ENCODE measurements around the gene SIGLEC7.

The SIGLEC7 gene

GRCh38 chr19:51124729-51125128, 17.4 kb upstream of the SIGLEC7 start, which contains the start of gene SIGLEC9:
Gene SIGLEC9 (plus strand): TSS chr19:51124906. CDS start chr19:51124975, 69 bp downstream.
- Histone ChIP-seq H3K9me3 (ENCODE audit: control insufficient read depth in 2 of 2, low read length in 2 of 2) (no peaks in the 10 kb centered on the region), H3K36me3 (ENCODE audit: control insufficient read depth in 2 of 2, insufficient read depth in 2 of 2, low read length in 2 of 2) (no peaks in the 10 kb centered on the region), H3K4me3 (ENCODE audit: low read length in 2 of 2) (peak within 1 kb of the TSS; percentile 7 to 23), H3K27ac (ENCODE audit: low read depth in 2 of 2, low read length in 2 of 2) (peak within 1 kb of the TSS; percentile 39 to 43), H3K27me3 (ENCODE audit: control insufficient read depth in 2 of 2, insufficient read depth in 2 of 2, low read length in 2 of 2) (no peaks in the 10 kb centered on the region), H3K9ac (ENCODE audit: low read depth in 1 of 2, low read length in 2 of 2) (peak within 1 kb of the TSS in 1 of 2 donors; percentile 33), H3K4me1 (ENCODE audit: control insufficient read depth in 2 of 2, insufficient read depth in 2 of 2, low read length in 2 of 2) (peaks cover 7 to 13% of the 10 kb centered on the region in 2 donors)

- Histone ChIP-seq H3K27ac (ENCODE audit: low read depth in 2 of 2, low read length in 2 of 2) (peak overlapping the region; percentile 9 to 39), H3K4me3 (ENCODE audit: low read length in 2 of 2) (peak overlapping the region in 1 of 2 donors; percentile 23), H3K4me1 (ENCODE audit: control insufficient read depth in 2 of 2, insufficient read depth in 2 of 2, low read length in 2 of 2) (peaks cover 7 to 13% of the 10 kb centered on the region in 2 donors), H3K9me3 (ENCODE audit: control insufficient read depth in 2 of 2, low read length in 2 of 2) (no peaks in the 10 kb centered on the region), H3K36me3 (ENCODE audit: control insufficient read depth in 2 of 2, insufficient read depth in 2 of 2, low read length in 2 of 2) (no peaks in the 10 kb centered on the region), H3K27me3 (ENCODE audit: control insufficient read depth in 2 of 2, insufficient read depth in 2 of 2, low read length in 2 of 2) (no peaks in the 10 kb centered on the region), H3K9ac (ENCODE audit: low read depth in 1 of 2, low read length in 2 of 2) (peak overlapping the region in 1 of 2 donors; percentile 33)
Measured at GRCh38 chr19:51125421-51126075, 16.6 kb upstream of the SIGLEC7 start.

DNA sequence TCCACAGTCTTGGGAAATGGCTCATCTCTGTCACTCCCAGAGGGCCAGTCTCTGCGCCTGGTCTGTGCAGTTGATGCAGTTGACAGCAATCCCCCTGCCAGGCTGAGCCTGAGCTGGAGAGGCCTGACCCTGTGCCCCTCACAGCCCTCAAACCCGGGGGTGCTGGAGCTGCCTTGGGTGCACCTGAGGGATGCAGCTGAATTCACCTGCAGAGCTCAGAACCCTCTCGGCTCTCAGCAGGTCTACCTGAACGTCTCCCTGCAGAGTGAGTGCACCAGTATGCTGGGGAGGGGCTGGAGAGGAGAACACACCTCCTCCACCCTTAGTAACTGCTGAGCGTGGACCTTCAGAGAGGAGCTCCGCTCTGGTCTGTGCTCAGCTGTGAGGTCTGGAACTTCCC, 15.1 kb upstream of the SIGLEC7 start:
- H3K9me3 ChIP-seq (ENCODE audit: control insufficient read depth in 2 of 2, low read length in 2 of 2), result no peaks in the 10 kb centered on the region
- H3K27ac ChIP-seq (ENCODE audit: low read depth in 2 of 2, low read length in 2 of 2), result peak overlapping the region in 1 of 2 donors; percentile 32
- H3K27me3 ChIP-seq (ENCODE audit: control insufficient read depth in 2 of 2, insufficient read depth in 2 of 2, low read length in 2 of 2), result no peaks in the 10 kb centered on the region
- H3K36me3 ChIP-seq (ENCODE audit: control insufficient read depth in 2 of 2, insufficient read depth in 2 of 2, low read length in 2 of 2), result no peaks in the 10 kb centered on the region
- H3K4me3 ChIP-seq (ENCODE audit: low read length in 2 of 2), result no peak overlapping the region
- H3K9ac ChIP-seq (ENCODE audit: low read depth in 1 of 2, low read length in 2 of 2), result no peak overlapping the region
- H3K4me1 ChIP-seq (ENCODE audit: control insufficient read depth in 2 of 2, insufficient read depth in 2 of 2, low read length in 2 of 2), result peaks cover 7 to 13% of the 10 kb centered on the region in 2 donors

GRCh38 chr19:51127755-51128154, 14.3 kb upstream of the SIGLEC7 start:
- Histone ChIP-seq H3K4me1 (ENCODE audit: control insufficient read depth in 2 of 2, insufficient read depth in 2 of 2, low read length in 2 of 2) (peaks cover 10 to 13% of the 10 kb centered on the region in 2 donors), H3K27ac (ENCODE audit: low read depth in 2 of 2, low read length in 2 of 2) (no peak overlapping the region), H3K9me3 (ENCODE audit: control insufficient read depth in 2 of 2, low read length in 2 of 2) (no peaks in the 10 kb centered on the region), H3K27me3 (ENCODE audit: control insufficient read depth in 2 of 2, insufficient read depth in 2 of 2, low read length in 2 of 2) (no peaks in the 10 kb centered on the region), H3K36me3 (ENCODE audit: control insufficient read depth in 2 of 2, insufficient read depth in 2 of 2, low read length in 2 of 2) (no peaks in the 10 kb centered on the region), H3K9ac (ENCODE audit: low read depth in 1 of 2, low read length in 2 of 2) (no peak overlapping the region), H3K4me3 (ENCODE audit: low read length in 2 of 2) (no peak overlapping the region)

GRCh38 chr19:51128227-51128626, 13.9 kb upstream of the SIGLEC7 start:
- no peak overlapping the region for H3K27ac ChIP-seq (ENCODE audit: low read depth in 2 of 2, low read length in 2 of 2)

DNA sequence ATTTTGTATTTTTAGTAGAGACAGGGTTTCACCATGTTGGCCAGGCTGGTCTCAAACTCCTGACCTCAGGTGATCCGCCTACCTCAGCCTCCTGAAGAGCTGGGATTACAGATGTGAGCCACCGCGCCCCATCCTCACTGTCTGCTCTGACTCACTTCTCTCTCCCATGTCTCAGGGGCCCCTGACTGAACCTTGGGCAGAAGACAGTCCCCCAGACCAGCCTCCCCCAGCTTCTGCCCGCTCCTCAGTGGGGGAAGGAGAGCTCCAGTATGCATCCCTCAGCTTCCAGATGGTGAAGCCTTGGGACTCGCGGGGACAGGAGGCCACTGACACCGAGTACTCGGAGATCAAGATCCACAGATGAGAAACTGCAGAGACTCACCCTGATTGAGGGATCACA, 12.4 kb upstream of the SIGLEC7 start:
- Histone ChIP-seq H3K4me1 (ENCODE audit: control insufficient read depth in 2 of 2, insufficient read depth in 2 of 2, low read length in 2 of 2) (peaks cover 7 to 10% of the 10 kb centered on the region in 2 donors), H3K27ac (ENCODE audit: low read depth in 2 of 2, low read length in 2 of 2) (no peak overlapping the region), H3K27me3 (ENCODE audit: control insufficient read depth in 2 of 2, insufficient read depth in 2 of 2, low read length in 2 of 2) (no peaks in the 10 kb centered on the region), H3K4me3 (ENCODE audit: low read length in 2 of 2) (no peak overlapping the region), H3K9ac (ENCODE audit: low read depth in 1 of 2, low read length in 2 of 2) (no peak overlapping the region), H3K9me3 (ENCODE audit: control insufficient read depth in 2 of 2, low read length in 2 of 2) (no peaks in the 10 kb centered on the region), H3K36me3 (ENCODE audit: control insufficient read depth in 2 of 2, insufficient read depth in 2 of 2, low read length in 2 of 2) (no peaks in the 10 kb centered on the region)

More at GRCh38 chr19:51128227-51128626, 13.9 kb upstream of the SIGLEC7 start:
- no peaks in the 10 kb centered on the region for H3K36me3 ChIP-seq (ENCODE audit: control insufficient read depth in 2 of 2, insufficient read depth in 2 of 2, low read length in 2 of 2)
- H3K9me3 ChIP-seq (ENCODE audit: control insufficient read depth in 2 of 2, low read length in 2 of 2), result no peaks in the 10 kb centered on the region
- no peaks in the 10 kb centered on the region for H3K27me3 ChIP-seq (ENCODE audit: control insufficient read depth in 2 of 2, insufficient read depth in 2 of 2, low read length in 2 of 2)
- H3K4me3 ChIP-seq (ENCODE audit: low read length in 2 of 2), result no peak overlapping the region
- H3K4me1 ChIP-seq (ENCODE audit: control insufficient read depth in 2 of 2, insufficient read depth in 2 of 2, low read length in 2 of 2), result peaks cover 10 to 13% of the 10 kb centered on the region in 2 donors
- peak overlapping the region in 1 of 2 donors; percentile 5 for H3K9ac ChIP-seq (ENCODE audit: low read depth in 1 of 2, low read length in 2 of 2)

DNA sequence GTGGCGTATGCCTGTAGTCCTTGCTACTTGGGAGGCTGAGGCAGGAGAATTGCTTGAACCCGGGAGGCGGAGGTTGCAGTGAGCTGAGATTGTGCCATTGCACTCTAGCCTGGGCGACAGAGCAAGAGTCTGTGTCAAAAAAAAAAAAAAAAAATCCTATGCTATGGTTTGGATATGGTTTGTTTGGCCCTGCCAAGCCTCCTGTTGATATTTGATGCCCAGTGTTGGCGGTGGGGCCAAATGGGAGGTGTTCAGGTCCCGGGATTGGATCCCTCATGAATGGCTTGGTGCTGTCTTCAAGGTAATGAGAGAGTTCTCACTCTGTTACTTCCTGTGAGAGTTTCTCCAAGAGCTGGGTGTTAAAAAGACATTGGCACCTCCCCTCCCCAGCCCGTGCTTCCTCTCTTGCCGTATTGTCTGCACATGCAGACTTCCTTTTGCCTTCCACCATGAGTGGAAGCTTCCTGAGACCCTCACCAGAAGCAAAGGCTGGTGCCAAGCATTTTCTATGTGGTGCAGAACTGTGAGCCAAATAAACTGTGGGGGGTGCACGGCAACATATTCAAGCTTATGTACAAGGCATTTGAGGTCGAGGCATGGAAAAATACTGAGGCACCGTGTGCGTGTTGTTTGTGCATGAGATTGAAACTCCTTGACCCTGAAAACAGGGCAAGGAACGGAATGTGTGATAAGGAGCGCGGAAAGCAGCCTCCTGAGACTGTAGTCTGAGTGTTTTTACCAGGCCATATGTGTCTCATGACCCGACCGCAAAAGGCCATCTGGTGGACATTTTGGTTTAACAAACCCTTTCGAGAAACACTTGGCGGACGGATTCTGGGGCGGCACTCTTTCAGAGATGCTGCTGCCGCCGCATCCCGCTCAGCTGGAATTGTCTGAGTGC, 10.1 kb upstream of the SIGLEC7 start:
- Histone ChIP-seq H3K27me3 (ENCODE audit: control insufficient read depth in 2 of 2, insufficient read depth in 2 of 2, low read length in 2 of 2) (no peaks in the 10 kb centered on the region), H3K4me1 (ENCODE audit: control insufficient read depth in 2 of 2, insufficient read depth in 2 of 2, low read length in 2 of 2) (peaks cover 7 to 10% of the 10 kb centered on the region in 2 donors), H3K27ac (ENCODE audit: low read depth in 2 of 2, low read length in 2 of 2) (peak overlapping the region; percentile 16 to 47), H3K9ac (ENCODE audit: low read depth in 1 of 2, low read length in 2 of 2) (no peak overlapping the region), H3K4me3 (ENCODE audit: low read length in 2 of 2) (peak overlapping the region in 1 of 2 donors; percentile 7), H3K36me3 (ENCODE audit: control insufficient read depth in 2 of 2, insufficient read depth in 2 of 2, low read length in 2 of 2) (no peaks in the 10 kb centered on the region), H3K9me3 (ENCODE audit: control insufficient read depth in 2 of 2, low read length in 2 of 2) (no peaks in the 10 kb centered on the region)

GRCh38 chr19:51135004-51135403, 7.1 kb upstream of the SIGLEC7 start:
- Histone ChIP-seq H3K4me1 (ENCODE audit: control insufficient read depth in 2 of 2, insufficient read depth in 2 of 2, low read length in 2 of 2) (peaks cover 3% of the 10 kb centered on the region in 2 donors), H3K27ac (ENCODE audit: low read depth in 2 of 2, low read length in 2 of 2) (no peak overlapping the region), H3K9me3 (ENCODE audit: control insufficient read depth in 2 of 2, low read length in 2 of 2) (no peaks in the 10 kb centered on the region), H3K9ac (ENCODE audit: low read depth in 1 of 2, low read length in 2 of 2) (no peak overlapping the region), H3K27me3 (ENCODE audit: control insufficient read depth in 2 of 2, insufficient read depth in 2 of 2, low read length in 2 of 2) (no peaks in the 10 kb centered on the region), H3K36me3 (ENCODE audit: control insufficient read depth in 2 of 2, insufficient read depth in 2 of 2, low read length in 2 of 2) (no peaks in the 10 kb centered on the region), H3K4me3 (ENCODE audit: low read length in 2 of 2) (no peak overlapping the region)

DNA sequence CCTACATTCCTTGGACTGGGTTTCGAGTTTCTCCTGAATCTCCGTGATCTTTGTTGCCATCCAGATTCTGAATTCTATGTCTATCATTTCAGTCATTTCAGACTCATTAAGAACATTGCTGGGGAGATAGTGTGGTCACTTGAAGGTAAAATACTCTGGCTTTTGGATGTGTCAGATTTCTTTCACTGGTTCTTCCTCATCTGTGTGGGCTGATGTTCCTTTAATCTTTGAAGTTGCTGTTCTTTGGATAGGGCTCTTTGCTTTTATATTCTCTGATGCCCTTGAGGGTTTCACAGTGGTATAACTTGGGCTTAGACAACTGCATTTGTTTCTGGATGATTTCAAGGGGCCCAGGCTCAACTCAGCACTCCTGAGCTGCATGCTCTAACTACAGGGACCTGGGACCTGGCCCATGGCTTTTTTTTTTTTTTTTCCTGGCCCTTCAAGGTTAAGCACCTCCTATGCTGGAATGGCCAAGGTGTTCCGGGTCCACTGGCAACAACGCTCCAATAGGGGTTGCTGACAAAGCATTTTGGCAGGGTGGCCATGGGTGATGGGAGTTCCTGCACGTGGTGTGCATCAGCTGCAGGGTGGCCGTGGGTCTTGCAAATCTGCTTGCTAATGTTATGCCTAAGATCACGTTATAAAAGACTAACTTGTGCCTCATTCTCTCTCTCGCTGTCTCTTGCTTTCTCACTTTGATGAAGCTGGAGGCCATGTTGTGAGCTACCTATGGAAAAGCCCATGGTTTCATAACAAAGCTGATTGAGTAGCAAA, 5.9 kb upstream of the SIGLEC7 start:
- Histone ChIP-seq H3K4me3 (ENCODE audit: low read length in 2 of 2) (no peak overlapping the region), H3K4me1 (ENCODE audit: control insufficient read depth in 2 of 2, insufficient read depth in 2 of 2, low read length in 2 of 2) (peaks cover 3% of the 10 kb centered on the region in 2 donors), H3K9ac (ENCODE audit: low read depth in 1 of 2, low read length in 2 of 2) (no peak overlapping the region), H3K9me3 (ENCODE audit: control insufficient read depth in 2 of 2, low read length in 2 of 2) (no peaks in the 10 kb centered on the region), H3K36me3 (ENCODE audit: control insufficient read depth in 2 of 2, insufficient read depth in 2 of 2, low read length in 2 of 2) (no peaks in the 10 kb centered on the region), H3K27me3 (ENCODE audit: control insufficient read depth in 2 of 2, insufficient read depth in 2 of 2, low read length in 2 of 2) (no peaks in the 10 kb centered on the region), H3K27ac (ENCODE audit: low read depth in 2 of 2, low read length in 2 of 2) (peak overlapping the region in 1 of 2 donors; percentile 16)

All from mucosa of rectum (tissue), 2 donors.